MCF 10A (cell line): ENCODE measurements around the gene MAP4K2. TPM values are rescaled to one million over a fixed set of nuclear protein-coding genes. Genes with fewer than 3 reads are reported as not detected.

ENCODE experiments used
- BruUV-seq: library from RNA; stranded (reverse); fragments of 400-500 nt; replicated peaks from 2 replicates; lab custom pipeline; 2021; lab: Mats Ljungman, UMichigan
- CTCF ChIA-PET: fragments of 300-600 bp; sonication (Branson Sonifier 250); formaldehyde crosslinking; extraction: SDS; loops from one replicate; lab custom pipeline; 2021; ENCODE audit warnings: antibody characterized with exemption, inconsistent platforms; lab: Yijun Ruan, JAX
- POLR2A ChIA-PET: fragments of 300-600, 350-650 bp; sonication (Branson Sonifier 250); formaldehyde crosslinking; extraction: SDS; loops from one replicate; lab custom pipeline; 2020; ENCODE audit warnings: antibody characterized with exemption, inconsistent platforms; lab: Yijun Ruan, JAX
- DNase-seq: peaks from one replicate; pipeline ENCODE4 v3.0.0-alpha.2; 2018; ENCODE audit not compliant: unreplicated experiment
- H3K27ac Mint-ChIP-seq: one replicate; pipeline ENCODE4 v1.8.0; 2022; ENCODE audit warnings: mild to moderate bottlenecking, low read depth, mixed read lengths; ENCODE audit not compliant: unreplicated experiment
- H3K27me3 Mint-ChIP-seq: one replicate; pipeline ENCODE4 v1.8.0; 2022; ENCODE audit warnings: mixed read lengths; ENCODE audit not compliant: insufficient read depth, unreplicated experiment
- H3K36me3 Mint-ChIP-seq: one replicate; pipeline ENCODE4 v1.8.0; 2022; ENCODE audit warnings: mild to moderate bottlenecking, moderate library complexity, mixed read lengths; ENCODE audit not compliant: insufficient read depth, unreplicated experiment
- H3K4me1 Mint-ChIP-seq: one replicate; pipeline ENCODE4 v1.8.0; 2022; ENCODE audit warnings: mixed read lengths; ENCODE audit not compliant: insufficient read depth, unreplicated experiment
- H3K4me3 Mint-ChIP-seq: one replicate; pipeline ENCODE4 v1.8.0; 2022; ENCODE audit warnings: mild to moderate bottlenecking, moderate library complexity, mixed read lengths; ENCODE audit not compliant: unreplicated experiment
- H3K9me3 Mint-ChIP-seq: one replicate; pipeline ENCODE4 v1.8.0; 2022; ENCODE audit warnings: mixed read lengths; ENCODE audit not compliant: unreplicated experiment
- intact Hi-C: fragments of 100-400 bp; cut with micrococcal nuclease; formaldehyde crosslinking; loops from 2 replicates; pipeline ENCODE4 v1.14.1; 2022
- total RNA-seq: library from RNA; stranded (reverse); gene quantifications from 2 replicates; pipeline ENCODE4 v1.2.3, GENCODE V29; 2022
- TF ChIP-seq, protein P1 (sequence below): fragments of 200-600 bp; IDR thresholded peaks from one replicate; pipeline ENCODE4 v1.8.0; 2022; ENCODE audit warnings: antibody characterized with exemption, mild to moderate bottlenecking; ENCODE audit not compliant: unreplicated experiment

Gene MAP4K2
- total RNA-seq, 1 experiment from 2014 or later = 6.8 TPM

DNA sequence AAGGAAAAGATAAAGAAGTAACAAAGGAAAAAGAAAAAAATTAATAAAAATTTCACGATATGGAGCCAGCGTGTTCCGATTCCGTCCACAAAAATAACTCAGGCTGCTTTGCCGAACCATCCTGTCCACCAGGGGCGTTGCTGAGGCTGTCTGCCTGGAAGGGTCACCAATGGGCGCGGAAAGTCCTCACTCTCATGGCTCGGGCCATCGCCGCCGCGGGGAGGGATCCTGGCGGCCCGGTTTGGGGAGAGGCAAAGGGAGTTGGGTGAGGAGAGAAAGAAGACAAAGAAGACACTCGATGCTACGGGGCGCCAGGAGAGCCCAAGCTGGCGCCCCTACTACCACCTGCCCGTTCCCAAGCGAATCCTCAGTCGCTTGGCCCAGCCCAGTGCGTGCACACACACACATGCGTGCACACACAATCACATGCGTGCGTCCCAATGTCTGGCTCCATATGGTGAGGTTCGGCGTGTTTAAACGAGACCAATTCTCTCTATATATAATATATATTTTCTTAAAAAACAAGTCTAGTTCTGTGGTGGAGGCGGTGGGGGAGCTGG, 37.6 kb downstream of the MAP4K2 start:
- ChIA-PET POLR2A (interaction anchor here (6.8 kb wide), 1 partner anchor 9 kb away, joined by 86 read pairs; the partner anchor contains the start of gene SF1), CTCF (interaction anchor here (0.7 kb wide), 1 partner anchor 11 kb away, joined by 3 read pairs; no protein-coding TSS in a partner anchor)
- Mint-ChIP-seq H3K9me3 (no peaks in the 10 kb centered on the region), H3K4me1 (peaks cover 7% of the 10 kb centered on the region), H3K36me3 (peaks cover 84% of the 10 kb centered on the region), H3K27ac (no peak overlapping the region), H3K27me3 (no peaks in the 10 kb centered on the region), H3K4me3 (no peak overlapping the region)
- TF ChIP-seq, protein P1, sequence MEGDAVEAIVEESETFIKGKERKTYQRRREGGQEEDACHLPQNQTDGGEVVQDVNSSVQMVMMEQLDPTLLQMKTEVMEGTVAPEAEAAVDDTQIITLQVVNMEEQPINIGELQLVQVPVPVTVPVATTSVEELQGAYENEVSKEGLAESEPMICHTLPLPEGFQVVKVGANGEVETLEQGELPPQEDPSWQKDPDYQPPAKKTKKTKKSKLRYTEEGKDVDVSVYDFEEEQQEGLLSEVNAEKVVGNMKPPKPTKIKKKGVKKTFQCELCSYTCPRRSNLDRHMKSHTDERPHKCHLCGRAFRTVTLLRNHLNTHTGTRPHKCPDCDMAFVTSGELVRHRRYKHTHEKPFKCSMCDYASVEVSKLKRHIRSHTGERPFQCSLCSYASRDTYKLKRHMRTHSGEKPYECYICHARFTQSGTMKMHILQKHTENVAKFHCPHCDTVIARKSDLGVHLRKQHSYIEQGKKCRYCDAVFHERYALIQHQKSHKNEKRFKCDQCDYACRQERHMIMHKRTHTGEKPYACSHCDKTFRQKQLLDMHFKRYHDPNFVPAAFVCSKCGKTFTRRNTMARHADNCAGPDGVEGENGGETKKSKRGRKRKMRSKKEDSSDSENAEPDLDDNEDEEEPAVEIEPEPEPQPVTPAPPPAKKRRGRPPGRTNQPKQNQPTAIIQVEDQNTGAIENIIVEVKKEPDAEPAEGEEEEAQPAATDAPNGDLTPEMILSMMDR = no peak
- intact Hi-C loops = no loop called here
- DNase-seq = no peak
- no TSS peak for BruUV-seq

- H3K4me1 Mint-ChIP-seq = peaks cover 7% of the 10 kb centered on the region
- H3K9me3 Mint-ChIP-seq = no peaks in the 10 kb centered on the region
- BruUV-seq = TSS peak; percentile 72
- no peak overlapping the region for H3K27ac Mint-ChIP-seq
- H3K4me3 Mint-ChIP-seq = no peak overlapping the region
- intact Hi-C loops = no loop called here
- ChIA-PET CTCF (interaction anchor here (0.7 kb wide), 1 partner anchor 10 kb away, joined by 3 read pairs; no protein-coding TSS in a partner anchor), POLR2A (interaction anchor here (6.8 kb wide), 1 partner anchor 10 kb away, joined by 86 read pairs; the partner anchor contains the start of gene SF1)
- TF ChIP-seq, protein P1 = no peak
- no peak for DNase-seq
- peaks cover 77% of the 10 kb centered on the region for H3K36me3 Mint-ChIP-seq
- no peaks in the 10 kb centered on the region for H3K27me3 Mint-ChIP-seq
These were observed 38.3 kb downstream of the MAP4K2 start for GRCh38 chr11:64764753-64765152.

DNA sequence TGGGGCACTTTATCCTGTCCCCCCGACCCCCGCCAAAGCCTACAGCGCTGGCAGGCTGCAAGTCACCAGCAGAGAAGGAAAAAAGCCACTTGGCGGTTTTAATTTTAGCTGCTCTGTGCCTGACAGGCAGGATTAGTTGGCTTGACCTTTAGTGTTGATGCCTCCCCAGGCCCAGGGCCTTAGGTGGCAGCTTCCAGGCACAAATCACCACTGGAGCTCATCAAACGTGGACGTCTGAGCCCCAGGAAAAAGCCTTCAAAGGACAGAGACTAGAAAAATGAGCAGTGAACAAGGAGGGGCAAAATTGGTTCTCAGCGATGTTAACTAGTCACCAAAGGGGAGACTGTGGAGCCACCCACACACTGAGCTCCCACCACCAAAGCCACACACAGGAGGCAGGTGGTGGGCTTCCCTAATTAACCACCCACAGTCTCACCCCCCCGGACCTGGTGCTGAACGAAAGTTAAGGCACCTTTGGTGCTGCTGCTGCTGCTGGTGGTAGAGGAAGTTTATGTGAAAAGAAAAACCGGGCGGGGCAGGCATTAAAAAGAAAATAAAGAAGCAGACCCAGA, 38.9 kb downstream of the MAP4K2 start:
- no peak overlapping the region for H3K4me3 Mint-ChIP-seq

GRCh38 chr11:64763526-64764039, 39.4 kb downstream of the MAP4K2 start:
- CTCF ChIA-PET = interaction anchor here (0.7 kb wide), 2 partner anchors 21 to 151 kb away, joined by 3 read pairs; no protein-coding TSS in a partner anchor
- BruUV-seq = no TSS peak

More for the DNA sequence above, 38.9 kb downstream of the MAP4K2 start:
- no TSS peak for BruUV-seq
- Mint-ChIP-seq H3K27me3 (no peaks in the 10 kb centered on the region), H3K36me3 (peaks cover 71% of the 10 kb centered on the region), H3K4me1 (peaks cover 3% of the 10 kb centered on the region), H3K27ac (no peak overlapping the region), H3K9me3 (no peaks in the 10 kb centered on the region)
- no peak for DNase-seq
- ChIA-PET CTCF (interaction anchor here (0.7 kb wide), 1 partner anchor 150 kb away, joined by 3 read pairs; no protein-coding TSS in a partner anchor), POLR2A (interaction anchor here (6.8 kb wide), 1 partner anchor 11 kb away, joined by 86 read pairs; the partner anchor contains the start of gene SF1)
- intact Hi-C loops = no loop called here
- TF ChIP-seq, protein P1 = no peak

More at GRCh38 chr11:64763526-64764039, 39.4 kb downstream of the MAP4K2 start:
- H3K36me3 Mint-ChIP-seq = peaks cover 66% of the 10 kb centered on the region
- no peak overlapping the region for H3K27ac Mint-ChIP-seq
- H3K4me3 Mint-ChIP-seq = no peak overlapping the region
- no peaks in the 10 kb centered on the region for H3K27me3 Mint-ChIP-seq
- no peak for DNase-seq
- H3K4me1 Mint-ChIP-seq = no peaks in the 10 kb centered on the region
- intact Hi-C loops = no loop called here
- no peaks in the 10 kb centered on the region for H3K9me3 Mint-ChIP-seq
- POLR2A ChIA-PET = interaction anchor here (6.8 kb wide), 1 partner anchor 11 kb away, joined by 86 read pairs; the partner anchor contains the start of gene SF1
- TF ChIP-seq, protein P1 = no peak
